GM23338 (cell line): ENCODE results near the gene FGF22.

ENCODE experiments used
- CREB1 ChIP-seq: fragments of 250-450 bp; sonication (Bioruptor Pico); IDR thresholded peaks from 2 replicates; pipeline ENCODE4 v1.5.0; 2020; ENCODE audit warnings: low read depth, mild to moderate bottlenecking, moderate library complexity
- POLR2AphosphoS5 ChIP-seq: IDR thresholded peaks from 2 replicates; pipeline ENCODE4 v1.6.1; 2016; ENCODE audit warnings: antibody characterized with exemption, low read depth
- TF ChIP-seq, protein P1 (sequence below), 2 experiments: fragments of 200-600 bp in 1 of 2; sonication (generic) in 1 of 2; conservative IDR thresholded peaks; 2 replicates each; pipeline versions ENCODE4 v1.5.1 to v1.6.1; 2016 to 2017; ENCODE audit warnings: antibody characterized with exemption in 2 of 2, low read depth in 2 of 2, mild to moderate bottlenecking in 2 of 2, moderate library complexity in 1 of 2

GRCh38 chr19:677601-678436 lies 38.1 kb downstream of the FGF22 start:
- TF ChIP-seq, protein P1, sequence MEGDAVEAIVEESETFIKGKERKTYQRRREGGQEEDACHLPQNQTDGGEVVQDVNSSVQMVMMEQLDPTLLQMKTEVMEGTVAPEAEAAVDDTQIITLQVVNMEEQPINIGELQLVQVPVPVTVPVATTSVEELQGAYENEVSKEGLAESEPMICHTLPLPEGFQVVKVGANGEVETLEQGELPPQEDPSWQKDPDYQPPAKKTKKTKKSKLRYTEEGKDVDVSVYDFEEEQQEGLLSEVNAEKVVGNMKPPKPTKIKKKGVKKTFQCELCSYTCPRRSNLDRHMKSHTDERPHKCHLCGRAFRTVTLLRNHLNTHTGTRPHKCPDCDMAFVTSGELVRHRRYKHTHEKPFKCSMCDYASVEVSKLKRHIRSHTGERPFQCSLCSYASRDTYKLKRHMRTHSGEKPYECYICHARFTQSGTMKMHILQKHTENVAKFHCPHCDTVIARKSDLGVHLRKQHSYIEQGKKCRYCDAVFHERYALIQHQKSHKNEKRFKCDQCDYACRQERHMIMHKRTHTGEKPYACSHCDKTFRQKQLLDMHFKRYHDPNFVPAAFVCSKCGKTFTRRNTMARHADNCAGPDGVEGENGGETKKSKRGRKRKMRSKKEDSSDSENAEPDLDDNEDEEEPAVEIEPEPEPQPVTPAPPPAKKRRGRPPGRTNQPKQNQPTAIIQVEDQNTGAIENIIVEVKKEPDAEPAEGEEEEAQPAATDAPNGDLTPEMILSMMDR (conservative IDR thresholded peaks at IDR 0.05; ENCODE audit: low read depth in 2 of 2): no peak
- TF ChIP-seq POLR2AphosphoS5 (no peak), CREB1 (CRISPR knock-in tag) (no peak)
